ENCODE data around the gene RAET1L.
A peak's percentile ranks its signal among the peaks of the same experiment; 100 is the strongest.

GRCh38 chr6:150004783-150005717 is 20.3 kb downstream of the RAET1L start:
- no peak for TF ChIP-seq REST (IDR thresholded peaks at IDR 0.05)
- TF ChIP-seq, protein P1, sequence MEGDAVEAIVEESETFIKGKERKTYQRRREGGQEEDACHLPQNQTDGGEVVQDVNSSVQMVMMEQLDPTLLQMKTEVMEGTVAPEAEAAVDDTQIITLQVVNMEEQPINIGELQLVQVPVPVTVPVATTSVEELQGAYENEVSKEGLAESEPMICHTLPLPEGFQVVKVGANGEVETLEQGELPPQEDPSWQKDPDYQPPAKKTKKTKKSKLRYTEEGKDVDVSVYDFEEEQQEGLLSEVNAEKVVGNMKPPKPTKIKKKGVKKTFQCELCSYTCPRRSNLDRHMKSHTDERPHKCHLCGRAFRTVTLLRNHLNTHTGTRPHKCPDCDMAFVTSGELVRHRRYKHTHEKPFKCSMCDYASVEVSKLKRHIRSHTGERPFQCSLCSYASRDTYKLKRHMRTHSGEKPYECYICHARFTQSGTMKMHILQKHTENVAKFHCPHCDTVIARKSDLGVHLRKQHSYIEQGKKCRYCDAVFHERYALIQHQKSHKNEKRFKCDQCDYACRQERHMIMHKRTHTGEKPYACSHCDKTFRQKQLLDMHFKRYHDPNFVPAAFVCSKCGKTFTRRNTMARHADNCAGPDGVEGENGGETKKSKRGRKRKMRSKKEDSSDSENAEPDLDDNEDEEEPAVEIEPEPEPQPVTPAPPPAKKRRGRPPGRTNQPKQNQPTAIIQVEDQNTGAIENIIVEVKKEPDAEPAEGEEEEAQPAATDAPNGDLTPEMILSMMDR (IDR thresholded peaks at IDR 0.05; ENCODE audit: low read depth, low read length, missing input control), result no peak
- TF ChIP-seq TAF1 (conservative IDR thresholded peaks at IDR 0.05), result no peak
- TF ChIP-seq, protein P2, sequence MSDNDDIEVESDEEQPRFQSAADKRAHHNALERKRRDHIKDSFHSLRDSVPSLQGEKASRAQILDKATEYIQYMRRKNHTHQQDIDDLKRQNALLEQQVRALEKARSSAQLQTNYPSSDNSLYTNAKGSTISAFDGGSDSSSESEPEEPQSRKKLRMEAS (IDR thresholded peaks at IDR 0.05), result no peak
- no peak for TF ChIP-seq ZBTB33 (IDR thresholded peaks at IDR 0.05)
- no peak for TF ChIP-seq GABPA (IDR thresholded peaks at IDR 0.05 in 1 of 2, conservative IDR thresholded peaks at IDR 0.05 in 1 of 2)
- no peak for TF ChIP-seq FOXA1 (IDR thresholded peaks at IDR 0.05)
- TF ChIP-seq SP1 (IDR thresholded peaks at IDR 0.05), result peak; percentile 47
- no peak for TF ChIP-seq EGR1 (IDR thresholded peaks at IDR 0.05; ENCODE audit: low read depth in 2 of 2)
- no peak for TF ChIP-seq RAD21 (IDR thresholded peaks at IDR 0.05)
- peak; percentile 61 for TF ChIP-seq YY1 (IDR thresholded peaks at IDR 0.05)
